CD4-positive, alpha-beta T cell treated with Interleukin-17A for 1 hour (primary cell): Measurements from ENCODE around the gene NPS.
A peak's percentile ranks its signal among the peaks of the same experiment; 100 is the strongest.

ENCODE experiments used
- DNase-seq: peaks from one replicate; pipeline ENCODE4 v3.0.0-alpha.2; 2020

NPS gene

GRCh38 chr10:127563718-127564553 lies 14.8 kb downstream of the NPS start:
- DNase-seq, result peak; percentile 2

- no peak for DNase-seq
These were observed 15.5 kb downstream of the NPS start for GRCh38 chr10:127564644-127565043.

- no peak for DNase-seq
These were observed 16.5 kb downstream of the NPS start for GRCh38 chr10:127565583-127565982.

GRCh38 chr10:127569210-127569609 lies 20.1 kb downstream of the NPS start:
- no peak for DNase-seq

DNA sequence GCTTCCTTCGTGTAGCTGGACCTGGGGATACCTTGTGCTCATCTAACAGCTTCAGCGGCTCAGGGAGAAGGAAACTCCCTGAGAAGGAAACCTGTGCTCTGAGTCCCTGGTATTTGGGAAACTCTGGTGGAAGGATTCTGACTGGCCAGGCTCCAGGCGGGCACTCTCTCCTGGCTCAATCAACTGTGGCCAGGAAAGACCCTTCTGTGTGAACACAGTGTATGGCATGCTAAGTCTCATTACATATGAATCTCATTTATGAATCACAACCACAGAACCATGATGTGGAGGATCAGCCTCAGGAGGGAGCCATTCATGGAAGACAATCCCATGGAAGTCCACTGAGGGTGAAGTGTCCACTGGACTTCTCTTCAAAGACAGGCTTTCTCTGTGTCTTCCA lies 20.9 kb downstream of the NPS start:
- DNase-seq, result no peak

- DNase-seq, result no peak
These were observed 22.3 kb downstream of the NPS start for GRCh38 chr10:127571386-127571785.

GRCh38 chr10:127576051-127576450 lies 26.9 kb downstream of the NPS start:
- DNase-seq, result no peak

DNA sequence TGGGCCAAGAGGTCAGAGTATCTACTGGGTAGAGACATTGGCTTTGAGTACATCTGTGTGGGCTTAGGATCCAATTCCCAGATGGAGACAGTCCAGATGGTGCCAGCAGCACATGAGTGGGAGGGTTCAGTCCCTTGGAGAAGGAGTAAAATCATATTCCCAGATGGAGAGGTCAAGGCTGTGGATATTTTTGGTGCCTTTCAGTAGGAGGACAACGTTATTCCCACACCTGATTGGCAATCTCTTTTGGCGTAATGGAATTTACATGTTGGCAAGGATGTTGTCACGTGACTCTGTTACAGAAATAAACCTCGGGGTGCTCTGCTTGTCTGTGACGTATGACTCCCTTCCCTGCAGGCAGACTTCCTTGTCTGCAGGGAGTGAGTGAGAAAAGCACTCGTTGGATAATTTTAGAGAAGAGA lies 27.6 kb downstream of the NPS start:
- DNase-seq, result no peak

DNA sequence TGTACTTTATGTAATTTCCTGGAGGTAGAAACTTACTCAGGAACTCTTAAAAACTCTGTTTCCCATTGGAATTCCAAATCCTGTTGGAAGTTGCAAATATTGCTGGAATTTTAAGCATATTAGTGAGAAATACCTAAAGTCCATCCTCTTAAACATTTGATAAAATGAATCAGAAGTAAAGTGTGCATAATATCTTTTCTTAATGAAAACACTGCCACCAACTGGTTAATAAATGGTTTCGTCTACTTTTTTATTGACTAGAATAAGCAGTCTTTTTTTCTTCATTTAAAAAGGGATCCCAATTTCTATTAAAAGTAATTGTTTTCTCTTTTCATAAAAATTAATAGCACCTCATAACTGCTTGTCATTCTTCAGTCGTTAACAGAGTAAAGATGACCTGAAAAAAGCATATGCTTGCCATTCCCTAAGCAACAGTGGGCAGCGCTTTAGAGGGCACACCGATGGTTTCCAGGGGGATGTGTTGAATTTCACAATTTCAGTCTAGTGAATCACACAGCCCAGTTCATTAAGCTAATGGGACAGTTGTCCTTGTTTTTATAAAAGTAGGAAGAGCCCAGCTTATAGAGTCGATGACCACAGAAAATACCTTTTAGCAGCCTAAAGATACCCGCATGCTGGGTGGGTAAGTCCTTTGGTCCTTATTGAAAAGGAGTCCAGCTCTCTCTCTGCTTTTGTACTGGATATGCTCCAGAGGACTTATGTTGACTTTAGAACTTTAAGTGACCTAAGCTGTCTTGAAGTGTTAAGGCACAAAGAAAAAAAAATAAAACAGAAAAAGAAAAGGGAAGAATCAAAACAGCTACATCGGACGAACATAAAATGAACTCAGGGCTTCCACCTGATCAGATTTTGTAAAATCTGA lies 28.5 kb downstream of the NPS start:
- no peak for DNase-seq

GRCh38 chr10:127578259-127578960 lies 29.3 kb downstream of the NPS start:
- no peak for DNase-seq

GRCh38 chr10:127578961-127579305 lies 29.8 kb downstream of the NPS start:
- no peak for DNase-seq

DNA sequence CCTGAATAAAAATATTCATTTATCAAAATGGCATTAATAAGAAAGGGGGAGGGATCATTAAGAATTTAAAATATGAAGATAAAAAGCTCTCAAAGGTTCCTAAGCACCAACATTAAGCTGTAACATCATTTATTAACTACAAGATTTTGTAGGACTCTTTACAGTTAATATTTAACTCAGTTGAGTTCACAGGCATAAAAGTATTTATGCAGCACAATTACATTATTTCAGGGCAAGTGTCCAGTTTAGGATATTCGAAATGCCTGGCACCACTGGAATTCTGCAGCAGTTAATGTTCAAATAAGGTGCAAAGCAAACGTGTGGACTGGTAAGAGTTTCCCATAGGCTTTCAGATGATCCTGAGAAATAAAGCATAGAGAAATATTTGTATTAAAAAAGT lies 30.5 kb downstream of the NPS start:
- no peak for DNase-seq

- DNase-seq, result no peak
These were observed 31.7 kb downstream of the NPS start for GRCh38 chr10:127580822-127581221.

DNA sequence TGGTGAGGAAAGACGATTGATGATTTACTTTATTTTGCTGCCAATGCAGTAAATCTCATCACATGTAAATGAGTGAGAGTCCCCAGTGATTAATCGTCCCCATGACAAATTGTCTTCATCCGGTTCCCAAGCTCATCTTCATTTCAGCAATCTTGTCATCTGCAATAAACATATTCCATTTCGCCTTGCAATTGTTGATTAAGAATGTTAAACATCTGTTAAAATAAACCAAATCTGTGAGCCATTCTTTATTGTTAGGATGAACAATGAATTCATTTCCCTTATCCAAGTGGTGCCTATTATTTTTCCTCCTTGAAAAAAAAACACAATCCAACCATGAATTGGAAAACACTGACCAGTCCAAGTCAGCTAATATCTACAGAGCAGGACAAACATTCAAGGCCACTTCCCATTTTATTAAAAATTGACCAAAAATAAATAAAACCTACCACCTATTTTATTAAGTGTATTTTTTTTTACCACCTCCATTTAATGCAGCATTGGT lies 36.5 kb downstream of the NPS start:
- DNase-seq, result no peak

- DNase-seq, result no peak
These were observed 38.7 kb downstream of the NPS start for GRCh38 chr10:127587668-127588365.

DNA sequence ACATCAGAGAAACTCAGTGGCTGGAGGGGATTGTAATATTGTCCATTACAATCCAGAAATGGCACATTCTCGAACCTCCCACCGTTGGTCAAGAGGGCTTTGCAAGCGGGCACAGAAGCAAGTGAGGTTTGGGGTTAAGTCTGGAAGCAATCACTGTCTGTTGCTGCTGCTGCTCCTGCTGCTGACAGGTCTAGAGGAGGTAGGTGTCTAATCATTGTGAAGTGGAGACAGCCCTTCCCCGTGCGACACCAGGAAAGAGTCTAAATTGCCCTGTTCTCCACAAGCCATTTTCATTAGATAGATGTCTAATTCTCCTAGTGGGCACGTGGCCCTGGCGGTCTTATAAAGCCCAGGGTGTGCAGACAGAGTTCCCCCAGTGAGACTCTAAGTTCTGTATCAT lies 43.5 kb downstream of the NPS start:
- no peak for DNase-seq

GRCh38 chr10:127600479-127600878 lies 51.4 kb downstream of the NPS start:
- DNase-seq, result no peak
